GM18907 (cell line): ENCODE results near the gene TMEM239.
"Not testable (repeated sequence)": the region's sequence is repeated elsewhere in the genome, so short reads cannot be mapped to it uniquely, and the experiment has no call there.

Experiments
- ATAC-seq: cut with Tn5 transposase; IDR thresholded peaks from one replicate; pipeline ENCODE4 v1.9.1; 2021; ENCODE audit warnings: mild to moderate bottlenecking, moderate library complexity; ENCODE audit not compliant: unreplicated experiment

The TMEM239 gene

GRCh38 chr20:2820084-2820895 lies 4.1 kb downstream of the TMEM239 start:
- ATAC-seq = no peak

- ATAC-seq = no peak
Observed at GRCh38 chr20:2820896-2821869, 5.0 kb downstream of the TMEM239 start.

DNA sequence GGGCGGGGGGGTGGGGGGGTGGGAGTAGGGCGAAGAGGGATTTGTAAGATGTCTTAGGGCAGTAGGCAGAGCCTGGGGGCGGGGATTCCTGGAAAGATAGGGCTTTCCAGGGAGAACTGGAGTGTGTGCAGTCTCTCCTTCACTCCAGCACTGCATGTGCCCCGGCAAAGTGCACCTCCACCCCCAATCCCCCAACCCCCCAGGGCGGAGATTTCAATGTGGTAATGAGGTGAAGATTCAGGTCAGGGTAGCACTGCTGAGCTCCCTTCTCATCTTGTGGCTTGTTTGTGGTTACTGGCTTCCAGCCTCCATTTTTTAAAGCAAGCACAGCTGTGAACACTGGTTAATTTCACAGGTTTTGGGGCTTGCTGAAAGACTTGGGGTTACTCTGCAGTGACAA lies 5.9 kb downstream of the TMEM239 start:
- no peak for ATAC-seq

- no peak for ATAC-seq
Observed at GRCh38 chr20:2825761-2826160, 9.6 kb downstream of the TMEM239 start.

DNA sequence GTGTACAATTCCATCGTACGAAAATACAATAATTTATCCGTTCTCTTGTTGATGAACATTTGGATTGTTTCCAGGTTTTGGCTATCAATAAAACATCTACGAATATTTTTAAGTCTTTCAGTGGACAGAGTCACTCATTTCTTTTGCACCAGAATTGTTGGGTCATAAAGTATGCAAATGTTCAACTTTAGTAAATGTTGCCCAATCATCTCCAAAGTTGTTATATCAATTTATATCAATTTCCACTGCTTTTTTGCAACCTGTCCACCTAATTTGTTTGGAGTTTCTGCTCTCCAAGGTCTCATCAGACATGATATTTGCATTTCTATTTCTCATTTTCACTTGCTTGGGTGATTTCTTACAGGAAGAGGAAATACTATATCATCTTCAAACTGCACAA lies 10.5 kb downstream of the TMEM239 start:
- no peak for ATAC-seq

DNA sequence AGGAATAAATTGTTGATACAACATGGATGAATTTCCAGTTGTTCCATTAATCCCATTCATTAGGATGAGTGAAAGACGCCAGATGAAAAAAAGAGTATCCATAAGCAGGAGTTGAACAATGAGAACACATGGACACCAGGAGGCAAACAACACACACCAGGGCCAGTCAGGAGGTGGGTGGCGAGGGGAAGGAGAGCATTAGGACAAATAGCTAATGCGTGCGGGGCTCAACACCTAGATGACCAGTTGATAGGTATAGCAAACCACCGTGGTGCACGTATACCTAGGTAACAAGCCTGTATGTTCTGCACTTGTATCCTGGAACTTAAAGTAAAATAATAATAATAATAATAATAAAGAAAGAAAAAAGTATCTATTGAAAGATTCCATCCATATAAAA lies 13.2 kb downstream of the TMEM239 start:
- no peak for ATAC-seq

DNA sequence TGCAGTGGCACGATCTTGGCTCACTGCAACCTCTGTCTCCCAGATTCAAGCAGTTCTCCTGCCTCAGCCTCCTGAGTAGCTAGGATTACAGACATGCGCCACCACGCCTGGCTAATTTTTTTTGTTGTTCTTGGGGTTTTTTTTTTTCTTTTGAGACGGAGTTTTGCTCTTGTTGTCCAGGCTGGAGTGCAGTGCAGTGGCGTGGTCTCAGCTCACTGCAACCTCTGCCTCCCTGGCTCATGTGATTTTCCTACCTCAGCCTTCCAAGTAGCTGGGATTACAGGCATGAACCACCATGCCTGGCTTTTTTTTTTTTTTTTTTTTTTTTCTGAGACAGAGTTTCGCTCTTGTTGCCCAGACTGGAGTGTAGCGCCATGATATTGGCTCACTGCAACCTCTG lies 15.0 kb downstream of the TMEM239 start:
- not testable (repeated sequence) for ATAC-seq

- ATAC-seq = no peak
Observed at GRCh38 chr20:2833761-2834160, 17.6 kb downstream of the TMEM239 start.

- ATAC-seq = no peak
Observed at GRCh38 chr20:2834401-2835110, 18.4 kb downstream of the TMEM239 start.

GRCh38 chr20:2835331-2835796 lies 19.2 kb downstream of the TMEM239 start:
- no peak for ATAC-seq

DNA sequence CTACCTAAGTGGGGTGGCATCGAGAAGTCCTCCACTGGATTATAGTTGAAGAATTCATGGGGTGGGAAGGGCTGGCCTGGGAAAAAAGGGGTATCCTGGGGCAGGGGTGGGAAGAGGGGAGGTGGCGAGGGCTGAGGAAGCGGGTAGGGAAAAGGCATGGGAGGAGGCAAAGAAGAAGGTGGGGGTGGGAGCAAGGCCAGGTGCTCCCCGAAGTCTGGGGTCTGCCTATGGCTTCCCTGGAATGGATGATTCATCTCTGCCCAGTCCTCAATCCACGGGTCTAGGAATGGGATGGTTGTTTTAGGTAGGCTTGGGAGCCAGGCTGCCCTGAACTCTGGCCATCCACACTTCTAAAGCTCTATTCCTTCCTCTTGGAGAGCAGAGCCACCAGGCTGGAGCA lies 19.9 kb downstream of the TMEM239 start:
- ATAC-seq = no peak

DNA sequence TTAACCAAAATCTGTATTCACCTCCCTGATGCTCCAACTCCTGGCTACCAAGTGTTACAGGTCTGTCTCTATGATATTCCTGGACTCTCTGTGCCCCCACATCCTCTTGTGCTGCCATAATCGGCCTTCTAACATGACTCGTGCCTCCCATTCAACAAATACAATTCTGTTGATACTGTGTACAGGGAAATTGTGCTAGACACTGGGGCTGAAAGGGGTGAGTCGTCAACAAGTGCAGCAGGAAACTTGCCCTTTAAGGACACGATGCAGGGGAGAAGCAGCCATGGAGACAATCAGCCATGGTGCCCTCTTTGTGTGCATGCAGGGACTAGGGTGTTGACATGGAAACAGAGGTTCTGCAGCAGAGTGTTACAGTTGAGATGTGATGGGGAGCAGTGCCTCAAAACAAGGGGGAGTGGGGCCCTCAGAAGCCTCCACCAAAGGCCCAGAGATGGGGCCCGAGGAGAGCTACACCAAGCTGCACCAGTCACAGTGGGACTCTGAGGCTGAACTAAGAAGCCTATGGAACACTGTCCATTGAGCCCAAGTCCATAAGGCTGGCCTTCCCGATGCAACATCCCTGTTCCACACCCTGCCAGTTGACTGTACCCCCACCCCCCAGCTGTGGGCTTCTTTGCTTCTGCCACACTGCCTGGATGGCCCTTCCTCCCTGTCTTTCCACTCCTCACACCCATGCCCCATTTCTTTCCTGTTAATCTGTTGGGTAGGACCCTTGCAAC lies 21.2 kb downstream of the TMEM239 start:
- ATAC-seq = no peak

DNA sequence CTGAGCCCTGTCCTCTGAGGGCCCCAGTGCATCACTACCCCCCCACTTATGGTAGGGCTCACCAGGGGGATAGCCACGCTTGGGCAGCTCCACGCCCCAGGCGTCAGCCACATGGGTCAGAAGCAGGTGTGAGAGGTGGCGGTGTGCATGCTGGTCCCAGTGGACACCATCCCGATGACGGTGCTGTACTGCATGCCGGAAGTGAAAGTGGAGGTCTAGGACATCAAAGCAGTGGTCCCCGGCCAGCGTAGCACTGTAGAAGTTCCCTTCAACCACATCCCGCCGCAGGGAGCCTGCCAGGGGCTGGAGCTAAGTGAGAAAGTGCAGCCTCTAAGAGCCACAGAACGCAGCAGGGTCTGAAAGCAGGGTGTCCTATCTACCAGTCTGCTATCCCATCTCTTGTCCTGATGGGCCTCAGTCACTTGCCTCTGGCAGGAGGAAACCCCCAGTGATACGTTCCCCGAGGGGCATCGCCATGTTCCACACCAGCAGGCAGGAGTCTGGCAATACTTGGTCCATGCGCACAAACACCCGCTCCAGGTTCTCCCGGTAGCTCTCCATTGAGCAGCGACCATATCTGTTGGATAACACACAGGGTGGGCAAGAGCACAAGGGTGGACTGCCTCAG lies 22.1 kb downstream of the TMEM239 start:
- ATAC-seq = no peak

GRCh38 chr20:2838847-2839671 lies 22.9 kb downstream of the TMEM239 start:
- no peak for ATAC-seq

DNA sequence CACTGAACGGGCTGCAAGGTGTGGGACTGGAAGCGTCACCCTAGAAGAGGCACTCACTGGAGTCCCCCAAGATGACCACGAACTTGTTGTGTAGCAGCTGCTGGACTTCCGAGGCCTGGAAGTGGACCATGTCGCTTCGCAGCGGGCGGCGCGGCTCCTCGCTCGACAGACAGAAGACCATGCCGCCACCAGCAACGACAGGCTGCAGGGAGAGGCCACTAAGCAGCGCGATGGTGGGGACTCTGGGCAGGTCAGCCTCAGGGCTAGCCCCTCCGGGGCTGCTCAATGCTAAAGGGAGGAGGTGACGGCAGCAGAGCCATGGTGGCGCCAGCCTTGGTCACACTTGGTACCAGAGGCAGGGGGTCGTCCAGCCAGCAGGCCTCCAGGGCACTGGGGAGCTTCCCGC lies 23.6 kb downstream of the TMEM239 start:
- no peak for ATAC-seq

DNA sequence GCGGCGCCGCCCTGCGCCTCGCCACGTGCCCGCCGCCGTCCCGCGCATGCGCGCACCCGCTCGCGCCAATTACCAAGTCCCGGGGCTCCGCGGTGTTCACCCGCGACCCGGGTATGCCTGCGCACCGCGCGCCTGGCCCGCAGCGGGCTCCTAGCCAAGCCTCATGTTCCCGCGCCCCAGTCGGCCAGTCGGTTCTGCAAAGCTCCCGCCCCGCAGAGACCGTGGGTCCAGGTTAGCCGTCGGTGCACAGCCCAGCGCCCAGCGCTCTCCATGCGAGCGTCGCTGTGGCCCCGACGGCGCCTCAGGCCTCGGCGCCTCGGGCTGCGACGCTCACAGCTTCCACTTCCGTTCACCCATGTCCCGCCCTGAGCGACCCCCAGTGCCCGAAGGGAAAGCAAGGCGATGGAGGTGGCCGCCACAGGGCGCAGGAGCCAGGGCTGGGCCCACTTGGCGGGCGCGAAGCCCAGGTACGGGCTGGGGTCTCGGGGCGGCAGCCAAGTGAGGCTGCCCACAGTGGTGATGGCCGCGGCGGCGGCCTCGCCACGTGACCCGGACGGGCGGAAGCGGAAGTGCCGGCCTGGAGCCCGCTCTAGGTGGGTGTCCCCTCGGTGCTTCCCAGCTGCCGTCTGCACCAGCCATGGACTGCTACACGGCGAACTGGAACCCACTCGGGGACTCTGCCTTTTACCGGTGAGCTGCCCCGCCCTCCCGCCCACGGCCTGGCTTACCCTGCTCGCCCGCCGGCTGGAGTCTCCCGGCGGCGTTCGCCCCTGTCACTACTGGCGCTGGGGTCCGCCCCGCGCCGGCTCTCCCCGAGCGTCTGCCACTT lies 24.2 kb downstream of the TMEM239 start, which contains the start of the genes PCED1A and VPS16:
PCED1A (minus strand) TSS at position 518 of the 829 bp plus-strand sequence. CDS start 743 bp downstream, outside the sequence.
VPS16 (plus strand) TSS at position 608 of the 829 bp plus-strand sequence; CDS start at position 638, 30 bp downstream.
- peak; percentile 91 for ATAC-seq

GRCh38 chr20:2840967-2841531 lies 24.9 kb downstream of the TMEM239 start:
- ATAC-seq = peak; percentile 25

DNA sequence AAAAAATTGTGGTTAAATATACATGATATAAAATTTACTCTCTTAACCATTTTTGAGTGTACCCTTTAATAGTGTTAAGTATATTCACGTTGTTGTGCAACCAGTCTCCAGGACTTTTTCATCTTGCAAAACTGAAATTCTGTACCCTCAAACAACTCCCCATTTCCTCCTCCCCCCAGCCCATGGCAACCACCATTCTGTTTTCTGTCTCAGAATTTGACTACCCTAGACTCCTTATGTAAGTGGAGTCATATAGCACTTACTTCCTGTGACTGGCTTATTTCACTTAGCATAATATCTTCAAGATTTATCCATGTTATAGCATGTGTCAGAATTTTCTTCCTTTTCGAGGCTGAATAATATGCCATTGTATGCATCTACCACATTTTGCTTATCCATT lies 29.4 kb downstream of the TMEM239 start:
- ATAC-seq = no peak
